NB4 (cell line): ENCODE results near the gene TPST2.
A peak's percentile ranks its signal among the peaks of the same experiment; 100 is the strongest.

ENCODE experiments used
- DNase-seq: peaks from one replicate; pipeline ENCODE4 v3.0.0; 2010; ENCODE audit warnings: low read depth
- H3K4me3 ChIP-seq: one replicate; pipeline ENCODE4 v1.5.1; 2011; ENCODE audit warnings: mild to moderate bottlenecking, low read depth, low read length, moderate library complexity
- MYC ChIP-seq: IDR thresholded peaks from 2 replicates; pipeline ENCODE4 v1.6.1; 2011; ENCODE audit warnings: low read depth, low read length
- POLR2A ChIP-seq: IDR thresholded peaks from 2 replicates; pipeline ENCODE4 v1.6.1; 2011; ENCODE audit warnings: mild to moderate bottlenecking; ENCODE audit not compliant: insufficient read length; ENCODE audit errors: extremely low read depth
- TF ChIP-seq, protein P1 (sequence below): IDR thresholded peaks from one replicate; pipeline ENCODE4 v1.5.1; 2012; ENCODE audit warnings: low read depth, low read length
- TF ChIP-seq, protein P2 (sequence below): IDR thresholded peaks from 2 replicates; pipeline ENCODE4 v1.6.1; 2011; ENCODE audit warnings: low read depth, low read length

Gene TPST2

DNA sequence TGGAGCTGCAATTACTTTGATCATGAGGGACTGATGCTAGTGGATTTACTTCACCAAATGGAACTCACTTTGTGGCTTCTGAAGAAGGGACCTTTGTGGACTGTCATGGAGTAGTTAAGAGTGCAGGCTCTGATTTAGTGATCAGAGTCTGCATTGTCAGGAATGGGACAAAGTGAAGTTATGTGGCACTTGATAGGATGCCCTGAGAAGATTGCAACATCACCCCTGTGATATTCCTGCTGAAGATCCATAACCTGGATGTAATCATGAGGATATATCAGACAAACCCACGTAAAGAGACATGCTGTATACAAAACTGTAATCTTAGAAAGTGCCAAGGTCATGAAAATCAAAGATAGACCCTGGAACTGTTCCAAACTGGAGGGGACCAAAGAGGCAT is 76.1 kb downstream of the TPST2 start:
- peak overlapping the region; percentile 96 for H3K4me3 ChIP-seq
- DNase-seq = no peak
- TF ChIP-seq, protein P1, sequence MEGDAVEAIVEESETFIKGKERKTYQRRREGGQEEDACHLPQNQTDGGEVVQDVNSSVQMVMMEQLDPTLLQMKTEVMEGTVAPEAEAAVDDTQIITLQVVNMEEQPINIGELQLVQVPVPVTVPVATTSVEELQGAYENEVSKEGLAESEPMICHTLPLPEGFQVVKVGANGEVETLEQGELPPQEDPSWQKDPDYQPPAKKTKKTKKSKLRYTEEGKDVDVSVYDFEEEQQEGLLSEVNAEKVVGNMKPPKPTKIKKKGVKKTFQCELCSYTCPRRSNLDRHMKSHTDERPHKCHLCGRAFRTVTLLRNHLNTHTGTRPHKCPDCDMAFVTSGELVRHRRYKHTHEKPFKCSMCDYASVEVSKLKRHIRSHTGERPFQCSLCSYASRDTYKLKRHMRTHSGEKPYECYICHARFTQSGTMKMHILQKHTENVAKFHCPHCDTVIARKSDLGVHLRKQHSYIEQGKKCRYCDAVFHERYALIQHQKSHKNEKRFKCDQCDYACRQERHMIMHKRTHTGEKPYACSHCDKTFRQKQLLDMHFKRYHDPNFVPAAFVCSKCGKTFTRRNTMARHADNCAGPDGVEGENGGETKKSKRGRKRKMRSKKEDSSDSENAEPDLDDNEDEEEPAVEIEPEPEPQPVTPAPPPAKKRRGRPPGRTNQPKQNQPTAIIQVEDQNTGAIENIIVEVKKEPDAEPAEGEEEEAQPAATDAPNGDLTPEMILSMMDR = no peak
- TF ChIP-seq MYC (no peak), POLR2A (no peak)
- TF ChIP-seq, protein P2, sequence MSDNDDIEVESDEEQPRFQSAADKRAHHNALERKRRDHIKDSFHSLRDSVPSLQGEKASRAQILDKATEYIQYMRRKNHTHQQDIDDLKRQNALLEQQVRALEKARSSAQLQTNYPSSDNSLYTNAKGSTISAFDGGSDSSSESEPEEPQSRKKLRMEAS = no peak

DNA sequence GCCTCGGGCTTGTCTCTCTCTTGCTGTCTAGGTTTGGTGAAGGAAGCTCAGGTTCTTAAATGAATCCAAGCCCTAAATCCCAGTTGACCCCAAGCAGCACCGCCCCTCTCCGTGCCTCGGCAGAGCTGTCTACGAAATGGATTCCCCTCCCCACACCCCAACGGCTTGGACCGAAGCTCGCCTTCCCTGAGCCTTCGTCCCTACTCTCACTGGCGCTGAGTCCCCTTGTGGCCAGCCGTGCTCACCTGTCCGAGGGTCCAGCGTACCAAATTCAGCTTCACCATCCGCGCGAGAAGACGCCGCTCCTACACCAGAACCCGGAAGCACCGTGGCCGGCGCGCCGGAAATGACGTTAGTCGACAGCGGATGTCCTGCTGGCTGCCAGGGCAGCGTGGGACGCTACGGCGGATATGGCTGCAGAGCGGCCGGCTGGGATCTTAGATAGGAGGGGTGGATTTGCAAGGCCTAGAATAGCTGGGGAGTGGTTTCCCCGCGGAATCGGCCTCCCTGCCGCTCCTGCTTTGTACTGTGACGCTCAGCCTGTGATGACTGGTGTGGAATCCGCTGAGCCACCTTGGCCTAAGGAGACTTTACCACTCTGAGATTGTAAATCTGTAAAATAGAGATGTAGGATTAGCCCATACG is 77.7 kb downstream of the TPST2 start, which contains the start of gene TFIP11:
TSS of gene TFIP11 (minus strand) at position 325 of the 645 bp plus-strand sequence. CDS start 2,201 bp downstream, outside the sequence.
- peak; percentile 92 for DNase-seq
- TF ChIP-seq MYC = peak; percentile 72
- TF ChIP-seq, protein P2 = peak; percentile 70
- peak; percentile 66 for TF ChIP-seq POLR2A
- TF ChIP-seq, protein P1 = no peak
- H3K4me3 ChIP-seq = peak within 1 kb of the TSS; percentile 96

DNA sequence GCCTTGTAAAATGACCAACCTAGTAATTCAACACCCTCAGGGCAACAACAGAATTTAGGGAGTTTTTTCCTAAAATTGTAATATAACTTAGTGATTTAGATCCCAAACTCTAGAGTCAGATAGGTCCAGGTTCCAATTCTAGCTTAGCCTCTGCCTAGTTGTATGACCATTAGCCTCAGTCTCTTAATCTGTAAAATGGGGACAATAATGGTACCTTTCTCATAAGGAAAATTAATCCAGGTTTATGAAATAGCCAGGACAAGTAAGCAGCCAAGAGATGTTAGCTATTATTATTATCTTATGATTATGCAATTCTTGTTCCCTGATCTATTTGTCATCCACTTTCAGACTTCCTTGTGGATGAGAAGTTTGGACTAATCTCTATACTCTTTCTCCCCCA is 81.8 kb downstream of the TPST2 start:
- DNase-seq = no peak
- TF ChIP-seq, protein P1 = no peak
- TF ChIP-seq, protein P2 = no peak
- H3K4me3 ChIP-seq = no peak overlapping the region

DNA sequence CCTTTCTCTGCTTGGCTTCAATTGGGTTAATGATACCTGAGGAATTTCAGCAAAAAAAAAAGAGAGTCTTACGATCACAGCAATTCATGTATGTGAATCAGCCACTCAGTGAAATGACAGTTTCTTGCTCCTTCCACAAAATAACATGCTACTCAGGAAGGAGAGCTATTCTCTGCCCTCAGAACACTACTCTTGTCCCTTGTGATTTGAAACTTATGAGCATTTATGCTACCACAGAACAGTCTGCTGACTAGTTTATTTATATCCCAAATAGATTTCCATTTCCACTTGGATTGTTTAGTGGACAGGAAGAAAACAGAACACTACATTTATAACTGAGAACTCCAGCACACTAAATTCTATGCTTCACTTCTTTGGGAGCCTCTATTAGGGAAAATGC is 86.2 kb downstream of the TPST2 start:
- TF ChIP-seq, protein P2 = no peak
- TF ChIP-seq MYC = no peak
- TF ChIP-seq, protein P1 = no peak
- no peak for TF ChIP-seq POLR2A
- H3K4me3 ChIP-seq = no peak overlapping the region
- DNase-seq = no peak

DNA sequence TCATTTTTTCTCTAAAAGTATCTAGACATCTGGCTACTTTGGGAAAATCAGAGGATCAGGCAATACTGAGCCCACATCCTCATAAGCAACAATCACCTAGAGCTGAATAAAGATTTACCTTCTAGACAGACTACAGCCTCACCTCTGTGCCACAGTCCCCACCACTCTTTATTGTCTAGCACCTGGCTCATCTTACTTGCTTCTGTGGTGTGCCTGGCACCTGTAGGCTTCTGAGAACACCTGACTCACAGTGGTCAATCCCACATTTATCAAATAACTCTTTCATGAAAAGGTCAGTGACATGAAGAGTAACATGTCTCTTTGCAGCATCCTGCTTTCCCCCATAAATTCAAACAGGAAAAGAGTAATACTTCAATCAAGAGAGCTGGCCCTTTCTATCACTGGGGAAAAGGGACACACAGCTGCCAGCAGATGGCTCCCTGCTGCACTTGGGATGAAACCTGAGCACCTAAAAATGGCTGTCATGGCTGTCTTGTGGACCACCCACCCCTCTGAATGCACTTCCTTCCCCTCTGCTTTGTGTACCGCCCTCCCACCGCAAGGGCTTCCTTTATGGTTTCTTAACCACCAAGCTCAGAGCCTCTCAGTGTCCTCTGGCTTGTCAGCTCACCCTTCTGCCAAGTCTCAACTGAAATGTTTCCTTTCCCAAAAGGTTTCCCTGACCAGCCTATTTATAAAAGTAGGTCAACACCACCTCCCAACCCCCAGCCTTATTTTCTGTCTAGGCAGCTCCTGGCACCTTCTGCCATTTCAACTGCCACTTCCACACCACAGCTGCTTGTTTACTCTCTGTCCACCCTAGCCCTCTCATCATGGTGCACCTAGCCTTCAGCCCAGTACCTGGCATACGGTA is 87.0 kb downstream of the TPST2 start:
- peak; percentile 94 for DNase-seq
- peak overlapping the region; percentile 14 for H3K4me3 ChIP-seq
- TF ChIP-seq MYC = no peak
- TF ChIP-seq, protein P2 = peak; percentile 56
- no peak for TF ChIP-seq POLR2A
- TF ChIP-seq, protein P1 = peak; percentile 87
